Stimulated activated CD8-positive, alpha-beta memory T cell treated with anti-CD3 and anti-CD28 coated beads, Interleukin-4, amount 100 ng/mL, for 1 hour (primary cell): ENCODE results near the gene MAP10.

ENCODE experiments used
- DNase-seq, 2 donors: peaks; one replicate each; pipeline ENCODE4 v3.0.0-alpha.2; 2020; ENCODE audit warnings: low read depth in 2 of 2, low spot score in 1 of 2

Gene MAP10

DNA sequence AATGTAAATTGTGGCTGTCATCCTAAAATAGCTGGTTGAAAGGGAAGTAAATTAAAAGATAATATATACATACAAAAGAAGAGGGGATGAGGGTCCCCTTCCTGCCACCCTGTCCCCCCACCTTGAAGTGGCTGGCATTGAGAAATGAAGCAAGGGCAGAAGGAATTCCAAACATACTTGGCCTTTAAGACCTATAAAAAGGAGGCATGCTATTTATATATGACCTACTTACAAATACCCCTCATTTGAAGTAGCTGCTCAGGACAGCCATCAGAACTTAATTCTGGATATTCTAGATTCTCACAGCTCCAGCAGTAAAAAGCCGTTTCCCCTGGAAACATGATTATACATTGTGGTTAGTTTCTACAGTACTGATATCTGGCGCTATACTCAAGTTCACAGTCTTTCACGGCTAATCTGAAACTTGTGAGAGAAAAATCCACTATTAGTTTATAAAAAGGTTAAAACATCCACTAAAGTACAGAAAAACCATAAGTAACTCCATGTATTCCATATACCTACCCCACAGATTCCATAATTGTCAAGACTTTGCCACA lies 9.6 kb upstream of the MAP10 start:
- DNase-seq = no peak

DNA sequence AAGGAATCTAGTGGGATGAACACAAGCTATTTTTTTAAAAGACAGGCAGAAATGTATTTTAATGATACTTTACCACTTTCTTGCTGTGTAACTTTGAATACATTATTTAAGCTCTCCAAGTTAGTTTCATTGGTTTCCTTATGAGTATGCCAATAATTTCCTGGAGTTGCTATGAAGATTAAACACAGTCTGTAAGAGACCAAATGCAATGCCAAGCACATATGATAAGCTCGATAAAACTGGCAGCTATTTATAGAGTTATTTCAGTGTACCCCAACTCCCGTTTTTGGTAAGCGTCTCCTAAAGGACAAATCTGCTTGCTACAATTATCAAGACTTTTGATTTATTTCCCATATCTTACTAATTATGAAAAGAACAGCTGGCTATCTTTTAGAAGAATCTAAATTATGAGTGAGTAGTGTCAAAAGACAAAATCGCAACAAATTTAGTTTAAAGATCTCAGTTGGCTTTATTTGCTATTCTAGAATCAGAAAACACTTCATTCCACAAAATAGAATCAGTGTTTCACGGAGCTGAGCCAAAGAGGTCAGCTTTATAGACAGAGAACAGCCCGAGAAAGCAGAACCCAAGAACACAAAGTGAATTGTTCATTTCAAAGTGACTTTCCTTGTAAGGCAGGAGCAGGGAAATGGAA lies 7.2 kb upstream of the MAP10 start:
- DNase-seq = no peak

DNA sequence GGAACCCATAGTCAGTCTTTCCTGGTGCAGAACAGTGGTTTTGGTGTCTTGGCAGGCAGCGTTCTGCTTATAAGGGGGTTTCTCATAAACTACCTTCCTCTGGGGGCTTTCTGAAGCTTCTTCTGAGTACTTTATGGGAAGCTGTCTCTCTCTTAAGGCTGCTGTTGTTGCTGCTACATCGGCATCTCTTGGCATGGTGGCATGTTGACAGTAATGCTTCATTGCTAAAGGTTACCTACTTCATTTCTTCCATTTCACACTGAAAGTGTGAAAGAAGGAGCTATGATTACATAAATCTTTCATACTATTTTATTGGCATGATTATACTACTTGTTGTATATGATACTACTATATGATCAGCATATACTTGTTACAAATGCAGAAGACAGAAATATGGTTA lies 6.3 kb upstream of the MAP10 start:
- DNase-seq = no peak

- DNase-seq = no peak
Measured at GRCh38 chr1:232806186-232806510, 932 bp downstream of the MAP10 start.

DNA sequence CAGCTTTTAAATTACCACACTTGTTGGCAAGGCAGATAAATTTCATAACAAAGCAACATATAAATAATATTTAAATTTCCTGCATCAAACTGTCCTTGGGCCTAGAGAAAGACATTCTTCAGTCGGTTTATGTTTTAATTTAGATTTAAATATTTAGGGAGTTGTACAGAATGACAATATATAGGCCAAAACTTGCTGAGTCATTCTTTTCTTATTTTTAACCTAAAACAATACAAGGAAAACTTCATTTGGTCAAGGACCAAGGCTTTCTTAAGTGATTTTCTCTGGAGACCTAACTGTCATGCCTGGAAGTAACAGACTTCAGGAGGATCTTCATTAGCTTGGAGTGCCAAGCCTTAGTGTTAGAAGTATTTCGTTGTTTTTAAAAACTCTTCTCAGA lies 5.6 kb downstream of the MAP10 start:
- DNase-seq = no peak

DNA sequence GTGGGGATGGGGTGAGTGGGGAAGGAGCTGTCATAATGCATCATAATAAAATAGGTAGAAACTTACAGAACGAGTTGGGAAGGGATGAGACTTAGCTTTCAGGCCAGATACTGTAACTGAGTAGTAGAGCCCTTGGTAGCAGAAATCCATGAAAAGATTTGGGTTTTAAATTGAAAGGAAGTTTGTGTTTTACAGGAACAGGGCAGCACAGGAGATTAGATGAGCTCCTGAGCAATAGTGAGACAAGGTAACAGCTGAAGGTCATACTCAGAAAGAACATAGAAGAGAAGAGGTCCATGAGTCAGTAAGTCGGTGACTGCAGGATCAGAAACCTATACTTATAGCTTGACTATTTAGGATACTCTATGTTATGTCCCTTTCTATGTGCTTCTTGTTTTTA lies 7.3 kb downstream of the MAP10 start:
- no peak for DNase-seq

DNA sequence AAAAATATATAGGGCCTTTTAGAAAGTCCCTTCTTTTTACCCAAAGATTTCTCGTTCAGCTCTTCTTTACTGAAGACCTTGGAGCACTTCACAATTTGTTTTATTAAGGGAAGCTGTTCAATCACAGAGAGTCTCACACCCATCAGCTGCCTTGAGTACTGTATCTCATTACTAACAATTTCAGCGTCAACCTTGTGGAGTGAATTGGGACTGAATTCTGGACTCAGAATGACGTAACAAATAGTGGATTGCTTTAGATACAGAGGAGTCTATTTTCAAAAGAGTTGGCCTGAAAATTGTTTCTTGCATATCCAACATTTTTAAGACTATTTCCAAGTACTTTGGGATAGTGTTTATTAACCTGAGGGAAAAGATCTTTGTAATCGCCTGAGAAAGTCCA lies 7.9 kb downstream of the MAP10 start:
- DNase-seq = no peak

DNA sequence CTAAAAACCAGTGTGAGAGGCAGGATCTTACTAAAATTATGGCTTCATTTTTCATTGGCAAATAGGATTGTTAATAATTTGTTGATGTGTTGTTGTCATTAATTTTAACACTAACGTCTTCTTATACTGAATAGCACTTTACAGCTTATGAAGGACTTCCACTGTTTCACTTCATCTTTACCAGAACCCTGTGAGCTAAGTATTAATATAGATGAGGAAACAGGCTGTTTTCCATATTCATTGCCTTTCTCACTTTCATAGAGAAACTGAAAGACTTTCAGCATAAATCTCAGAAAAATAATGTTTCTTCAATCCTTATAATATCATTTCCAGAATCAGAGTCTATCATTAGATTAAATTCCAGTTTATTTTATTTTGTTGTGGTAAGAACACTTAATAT lies 8.5 kb downstream of the MAP10 start:
- no peak for DNase-seq

- no peak for DNase-seq
Measured at GRCh38 chr1:232816324-232816723, 11.1 kb downstream of the MAP10 start.

DNA sequence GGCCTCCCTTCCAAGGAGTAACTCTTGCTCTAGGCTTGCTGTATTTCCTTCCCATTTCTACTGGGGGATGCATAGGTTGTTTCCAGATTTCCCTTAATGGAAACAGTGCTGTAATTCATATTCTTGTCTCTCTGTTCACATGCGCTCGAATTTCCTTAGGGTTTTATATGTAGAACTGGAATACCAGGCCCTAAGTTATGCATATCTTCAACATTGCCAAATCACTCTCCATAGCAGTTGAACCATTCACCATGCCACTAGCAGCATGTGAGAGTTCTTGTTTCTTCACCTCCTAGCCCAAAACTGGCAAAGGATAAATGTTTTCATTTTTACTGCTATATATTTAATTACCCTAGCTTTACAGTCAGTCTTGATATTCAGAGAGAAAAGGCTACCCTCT lies 12.8 kb downstream of the MAP10 start:
- DNase-seq = no peak

- DNase-seq = no peak
Measured at GRCh38 chr1:232820431-232820830, 15.2 kb downstream of the MAP10 start.

DNA sequence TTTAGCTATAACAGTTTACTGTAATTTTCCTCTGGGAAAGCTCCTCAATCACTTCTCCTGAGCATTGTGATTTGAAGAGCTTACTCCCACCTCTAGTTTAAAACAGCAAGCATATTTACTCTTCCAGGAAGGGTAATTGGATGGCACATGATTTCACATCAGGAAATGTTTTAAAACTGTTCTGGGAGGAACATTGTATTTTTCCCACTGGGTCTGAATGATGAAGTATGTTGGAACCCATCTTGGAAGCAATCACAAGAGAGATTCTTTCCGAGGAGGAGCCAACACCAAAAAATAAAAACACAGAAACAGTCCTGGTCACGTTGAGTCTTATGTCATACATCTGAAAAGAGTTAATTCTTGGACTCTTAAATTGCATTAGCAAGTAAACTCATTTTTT lies 17.3 kb downstream of the MAP10 start:
- no peak for DNase-seq

- no peak for DNase-seq
Measured at GRCh38 chr1:232826318-232826717, 21.1 kb downstream of the MAP10 start.

DNA sequence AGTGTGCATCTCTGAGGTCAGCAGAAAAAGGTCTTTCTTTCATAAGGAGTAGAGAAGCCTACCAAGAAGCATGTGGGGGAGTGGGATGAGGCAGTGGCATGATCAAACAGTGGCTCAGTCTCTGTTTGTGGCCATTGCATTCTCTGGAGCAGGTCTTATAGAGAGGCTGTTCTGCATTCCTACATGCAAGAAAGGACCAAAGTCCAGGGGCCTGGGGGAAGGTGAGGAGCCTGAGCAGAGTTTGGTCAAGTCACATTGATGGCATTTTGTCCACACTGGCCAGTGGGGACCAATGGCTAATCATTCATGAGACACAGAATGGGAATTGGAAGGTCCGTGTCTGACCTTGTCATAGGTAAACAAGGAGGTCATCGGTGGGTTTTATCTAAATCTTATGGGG lies 25.4 kb downstream of the MAP10 start:
- no peak for DNase-seq

GRCh38 chr1:232831895-232832294 lies 26.7 kb downstream of the MAP10 start:
- no peak for DNase-seq

- no peak for DNase-seq
Measured at GRCh38 chr1:232834066-232834465, 28.9 kb downstream of the MAP10 start.

GRCh38 chr1:232835166-232835565 lies 29.9 kb downstream of the MAP10 start:
- DNase-seq = no peak

- no peak for DNase-seq
Measured at GRCh38 chr1:232837087-232837486, 31.9 kb downstream of the MAP10 start.

DNA sequence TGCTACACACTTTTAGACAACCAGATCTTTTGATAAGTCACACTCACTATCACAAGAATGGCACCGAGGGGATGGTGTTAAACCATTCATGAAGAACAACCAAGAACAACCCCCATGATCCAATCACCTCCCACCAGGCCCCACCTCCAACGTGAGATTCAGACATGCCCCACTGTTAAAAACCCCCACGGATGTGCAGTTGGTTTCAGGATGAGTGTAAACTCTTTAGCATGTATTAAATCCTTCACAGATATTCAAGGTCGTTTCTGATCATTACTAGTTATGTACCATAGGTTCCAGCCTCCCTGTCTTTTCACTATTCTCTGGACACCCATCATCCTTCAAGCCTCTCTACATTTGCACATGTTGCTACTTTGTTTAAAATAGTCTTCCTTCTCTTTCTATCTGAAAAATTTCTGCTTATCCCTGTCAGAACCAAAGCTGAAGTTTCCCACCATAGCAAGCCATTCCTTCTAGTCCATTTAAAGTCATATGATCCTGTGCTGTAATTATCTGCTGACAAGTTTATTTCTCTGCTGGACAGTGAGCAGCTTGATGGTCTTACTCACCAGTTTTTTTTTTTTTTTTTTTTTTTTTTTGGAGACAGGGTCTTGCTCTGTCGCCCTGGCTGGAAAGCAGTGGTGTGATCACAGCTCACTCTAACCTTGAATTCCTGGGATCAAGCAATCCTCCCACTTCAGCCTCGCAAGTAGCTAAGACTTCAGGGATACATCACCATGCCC lies 36.8 kb downstream of the MAP10 start:
- DNase-seq = no peak

- no peak for DNase-seq
Measured at GRCh38 chr1:232844791-232845190, 39.6 kb downstream of the MAP10 start.

DNA sequence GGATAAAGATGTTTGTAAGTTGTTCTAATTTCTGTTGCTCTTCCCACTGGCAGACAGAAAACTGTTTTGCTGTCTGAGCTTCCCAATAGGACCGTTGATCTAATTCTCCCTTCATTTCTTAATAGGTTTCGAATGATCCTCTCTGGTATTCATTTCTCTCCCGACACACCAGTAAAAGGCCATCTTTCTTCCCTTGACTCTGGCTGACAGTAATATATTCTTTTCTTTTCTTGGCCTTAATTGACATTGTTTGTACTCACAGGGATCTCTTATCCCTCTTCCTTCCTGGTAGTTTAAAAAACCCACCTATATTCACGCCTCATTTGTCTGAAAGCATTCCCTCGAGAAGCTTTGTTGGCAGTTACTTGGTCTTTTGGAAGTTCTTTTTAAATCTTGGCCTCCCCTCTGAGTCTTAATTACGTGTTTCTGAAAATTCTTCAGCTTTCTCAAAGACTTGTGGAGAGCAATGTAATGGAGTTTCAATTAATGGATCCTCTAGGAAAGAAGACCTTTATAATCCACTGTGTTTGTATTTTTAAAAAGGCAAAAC lies 40.3 kb downstream of the MAP10 start:
- DNase-seq = no peak

- no peak for DNase-seq
Measured at GRCh38 chr1:232851532-232851931, 46.3 kb downstream of the MAP10 start.
